Activated CD8-positive, alpha-beta T cell treated with anti-CD3 and anti-CD28 coated beads for 36 hours (primary cell): ENCODE data around the gene MRPL19. TPM values are rescaled to one million over a fixed set of nuclear protein-coding genes. Genes with fewer than 3 reads are reported as not detected.

Experiments
- ATAC-seq: fragments of 200-7000 bp; cut with Tn5 transposase; one replicate; pipeline ENCODE4 v1.10.0; 2021; ENCODE audit warnings: mild to moderate bottlenecking, moderate library complexity
- CTCF ChIA-PET: fragments of 350-600 bp; sonication (Branson Sonifier 250); formaldehyde crosslinking; loops from one replicate; lab custom pipeline; 2021; ENCODE audit warnings: antibody characterized with exemption; lab: Charles Lee
- POLR2A ChIA-PET: fragments of 350-600 bp; sonication (Branson Sonifier 250); formaldehyde crosslinking; loops from one replicate; lab custom pipeline; 2021; ENCODE audit warnings: antibody characterized with exemption; lab: Charles Lee
- DNase-seq: peaks from one replicate; pipeline ENCODE4 v3.0.0-alpha.2; 2020
- H3K27ac Mint-ChIP-seq: one replicate; pipeline ENCODE4 v1.8.0; 2021; ENCODE audit warnings: mild to moderate bottlenecking, mixed read lengths
- H3K27me3 Mint-ChIP-seq: one replicate; pipeline ENCODE4 v1.8.0; 2021; ENCODE audit warnings: mixed read lengths
- H3K36me3 Mint-ChIP-seq: one replicate; pipeline ENCODE4 v1.8.0; 2021; ENCODE audit warnings: low read depth, mixed read lengths
- H3K4me1 Mint-ChIP-seq: one replicate; pipeline ENCODE4 v1.8.0; 2021; ENCODE audit warnings: low read depth, mixed read lengths
- H3K4me3 Mint-ChIP-seq: one replicate; pipeline ENCODE4 v1.8.0; 2021; ENCODE audit warnings: mild to moderate bottlenecking, moderate library complexity, mixed read lengths
- H3K9me3 Mint-ChIP-seq: one replicate; pipeline ENCODE4 v1.8.0; 2021; ENCODE audit warnings: mixed read lengths
- intact Hi-C: fragments of 100-400 bp; cut with micrococcal nuclease; formaldehyde crosslinking; loops from one replicate; pipeline ENCODE4 v1.10.0; 2022
- total RNA-seq, 2 experiments: library from RNA; stranded (reverse); gene quantifications; one replicate each; pipeline ENCODE4 v1.2.3, GENCODE V29; 2021
- TF ChIP-seq, protein P1 (sequence below): fragments of 200-600 bp; IDR thresholded peaks from one replicate; pipeline ENCODE4 v1.8.0; 2022; ENCODE audit warnings: antibody characterized with exemption, mild to moderate bottlenecking

The MRPL19 gene
- total RNA-seq, 2 experiments from 2014 or later, result 64.3 to 75.4 TPM

DNA sequence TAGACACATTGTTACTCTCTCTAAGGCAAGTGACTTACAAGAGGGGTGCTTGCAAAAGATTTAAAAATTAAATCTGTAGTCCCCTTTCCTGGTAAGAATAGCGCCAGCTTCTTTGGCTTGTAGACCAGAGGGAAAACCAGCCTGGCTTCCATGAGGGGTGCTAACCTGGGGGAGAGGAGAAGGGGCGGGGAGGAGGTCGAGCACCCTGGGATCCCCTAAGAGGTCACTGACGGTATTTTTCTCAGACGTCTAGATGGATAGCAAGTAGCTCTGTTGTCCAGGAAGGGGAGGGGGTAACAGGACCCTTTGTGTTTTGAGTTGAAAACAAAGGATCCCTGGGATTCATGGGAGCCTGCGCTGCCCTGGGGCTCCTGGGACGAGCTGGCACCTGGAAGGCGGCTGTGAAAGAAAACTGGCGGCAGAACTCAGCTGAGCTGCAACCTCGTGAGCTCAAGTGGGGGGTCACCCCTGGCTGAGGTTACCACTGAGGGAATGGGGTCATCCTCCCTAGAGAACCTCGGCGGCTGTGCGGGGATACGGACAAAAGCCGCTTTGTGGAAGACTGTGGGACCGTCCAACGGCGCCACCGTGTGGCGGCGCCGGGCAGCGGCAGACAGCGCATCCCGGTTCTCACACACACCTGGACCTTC, 37.8 kb upstream of the MRPL19 start:
- peak; percentile 91 for ATAC-seq
- TF ChIP-seq, protein P1, sequence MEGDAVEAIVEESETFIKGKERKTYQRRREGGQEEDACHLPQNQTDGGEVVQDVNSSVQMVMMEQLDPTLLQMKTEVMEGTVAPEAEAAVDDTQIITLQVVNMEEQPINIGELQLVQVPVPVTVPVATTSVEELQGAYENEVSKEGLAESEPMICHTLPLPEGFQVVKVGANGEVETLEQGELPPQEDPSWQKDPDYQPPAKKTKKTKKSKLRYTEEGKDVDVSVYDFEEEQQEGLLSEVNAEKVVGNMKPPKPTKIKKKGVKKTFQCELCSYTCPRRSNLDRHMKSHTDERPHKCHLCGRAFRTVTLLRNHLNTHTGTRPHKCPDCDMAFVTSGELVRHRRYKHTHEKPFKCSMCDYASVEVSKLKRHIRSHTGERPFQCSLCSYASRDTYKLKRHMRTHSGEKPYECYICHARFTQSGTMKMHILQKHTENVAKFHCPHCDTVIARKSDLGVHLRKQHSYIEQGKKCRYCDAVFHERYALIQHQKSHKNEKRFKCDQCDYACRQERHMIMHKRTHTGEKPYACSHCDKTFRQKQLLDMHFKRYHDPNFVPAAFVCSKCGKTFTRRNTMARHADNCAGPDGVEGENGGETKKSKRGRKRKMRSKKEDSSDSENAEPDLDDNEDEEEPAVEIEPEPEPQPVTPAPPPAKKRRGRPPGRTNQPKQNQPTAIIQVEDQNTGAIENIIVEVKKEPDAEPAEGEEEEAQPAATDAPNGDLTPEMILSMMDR, result peak; percentile 94
- ChIA-PET POLR2A (no interaction called here), CTCF (interaction anchor here (0.6 to 3.4 kb wide), 46 partner anchors 8 to 690 kb away, joined by 3 to 45 read pairs (median 4); no protein-coding TSS in a partner anchor)
- no peak overlapping the region for H3K27ac Mint-ChIP-seq
- DNase-seq, result peak; percentile 65
- no peak overlapping the region for H3K4me3 Mint-ChIP-seq
- intact Hi-C loops, result loop anchor here (2.0 to 10.0 kb wide), 2 partner anchors 144 to 694 kb away; no protein-coding TSS in a partner anchor
- H3K36me3 Mint-ChIP-seq, result no peaks in the 10 kb centered on the region
- peaks cover 57% of the 10 kb centered on the region for H3K27me3 Mint-ChIP-seq
- H3K9me3 Mint-ChIP-seq, result no peaks in the 10 kb centered on the region
- peaks cover 3% of the 10 kb centered on the region for H3K4me1 Mint-ChIP-seq

DNA sequence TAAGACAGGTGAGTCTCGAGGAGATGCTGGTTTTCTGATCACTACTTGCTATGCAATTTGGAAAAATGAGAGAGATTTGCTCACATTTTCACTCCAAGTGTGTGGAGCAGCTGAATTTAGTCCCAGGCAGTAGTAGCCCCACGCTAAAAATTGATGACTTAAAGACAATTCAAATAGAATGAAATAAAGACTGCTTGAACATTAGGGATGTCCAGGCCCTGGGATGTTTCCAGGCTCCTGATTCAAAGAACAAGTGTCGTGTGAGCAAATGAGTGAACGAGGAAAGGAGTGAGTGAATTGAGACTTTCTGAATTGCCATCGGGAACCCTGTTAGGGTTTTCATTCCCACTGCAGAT, 37.3 kb upstream of the MRPL19 start:
- no peak for ATAC-seq
- Mint-ChIP-seq H3K36me3 (no peaks in the 10 kb centered on the region), H3K9me3 (no peaks in the 10 kb centered on the region), H3K27ac (no peak overlapping the region), H3K4me1 (peaks cover 3% of the 10 kb centered on the region), H3K4me3 (no peak overlapping the region), H3K27me3 (peaks cover 57% of the 10 kb centered on the region)
- POLR2A ChIA-PET, result no interaction called here
- TF ChIP-seq, protein P1, result peak; percentile 52
- intact Hi-C loops, result loop anchor here (2.0 to 10.0 kb wide), 2 partner anchors 145 to 695 kb away; no protein-coding TSS in a partner anchor
- no peak for DNase-seq
- CTCF ChIA-PET, result interaction anchor here (0.6 to 3.4 kb wide), 22 partner anchors 10 to 690 kb away, joined by 3 to 45 read pairs (median 4); no protein-coding TSS in a partner anchor

DNA sequence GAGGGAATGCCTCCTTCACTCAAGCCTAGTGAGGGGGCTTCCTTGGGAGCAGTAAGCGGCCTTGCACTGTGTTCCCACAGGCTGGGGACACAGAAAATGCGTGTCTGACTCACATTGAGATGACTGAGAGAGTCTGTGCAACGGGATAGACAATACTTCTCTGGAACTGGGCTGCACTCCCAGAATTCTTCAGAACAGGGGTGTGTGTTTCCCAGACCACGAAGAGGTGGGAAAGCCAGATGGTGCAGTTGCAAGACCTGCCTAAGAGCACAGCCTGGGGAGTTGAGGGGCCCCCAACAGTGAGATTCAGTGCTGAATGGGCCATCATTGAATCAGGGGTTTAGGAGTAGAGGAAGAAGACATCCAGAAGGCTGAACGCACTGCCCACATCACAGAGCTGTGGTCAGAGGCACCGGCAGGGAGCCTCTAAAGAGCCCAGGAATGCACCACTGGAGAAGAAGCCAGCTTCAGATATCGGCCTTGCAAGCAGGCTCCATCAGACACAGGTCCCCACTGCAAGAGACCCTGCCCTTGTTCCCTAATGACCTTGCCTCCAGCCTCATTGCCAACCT, 36.6 kb upstream of the MRPL19 start:
- ATAC-seq (no peak), DNase-seq (no peak)
- H3K36me3 Mint-ChIP-seq, result no peaks in the 10 kb centered on the region
- intact Hi-C loops, result loop anchor here (2.0 to 10.0 kb wide), 2 partner anchors 145 to 695 kb away; no protein-coding TSS in a partner anchor
- no peak overlapping the region for H3K4me3 Mint-ChIP-seq
- no peak overlapping the region for H3K27ac Mint-ChIP-seq
- ChIA-PET CTCF (interaction anchor here (0.6 to 3.4 kb wide), 15 partner anchors 9 to 691 kb away, joined by 3 to 45 read pairs (median 4); no protein-coding TSS in a partner anchor), POLR2A (no interaction called here)
- H3K27me3 Mint-ChIP-seq, result peaks cover 55% of the 10 kb centered on the region
- TF ChIP-seq, protein P1, result no peak
- H3K4me1 Mint-ChIP-seq, result peaks cover 3% of the 10 kb centered on the region
- H3K9me3 Mint-ChIP-seq, result no peaks in the 10 kb centered on the region

DNA sequence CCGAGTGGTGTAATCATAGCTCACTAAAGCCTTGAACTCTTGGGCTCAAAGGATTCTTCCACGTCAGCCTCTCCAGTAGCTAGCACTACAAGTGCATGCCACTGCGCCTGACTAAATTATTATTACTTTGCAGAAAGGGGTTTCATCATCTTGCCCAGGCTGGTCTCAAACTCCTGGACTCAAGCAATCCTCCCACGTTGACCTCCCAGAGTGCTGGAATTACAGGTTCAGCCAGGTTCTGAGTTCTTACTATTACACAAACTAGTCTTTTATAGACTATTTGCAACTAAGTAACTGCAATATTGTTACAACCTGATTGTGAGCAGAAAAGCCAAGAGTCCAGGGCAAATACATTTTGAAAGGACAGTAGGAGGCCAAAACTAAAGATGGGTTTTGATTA, 35.9 kb upstream of the MRPL19 start:
- peaks cover 50% of the 10 kb centered on the region for H3K27me3 Mint-ChIP-seq
- TF ChIP-seq, protein P1, result no peak
- no peak overlapping the region for H3K4me3 Mint-ChIP-seq
- ATAC-seq (no peak), DNase-seq (no peak)
- H3K4me1 Mint-ChIP-seq, result peaks cover 3% of the 10 kb centered on the region
- CTCF ChIA-PET, result interaction anchor here (0.9 to 3.4 kb wide), 5 partner anchors 46 to 546 kb away, joined by 3 to 45 read pairs (median 4); no protein-coding TSS in a partner anchor
- intact Hi-C loops, result no loop called here
- no peaks in the 10 kb centered on the region for H3K9me3 Mint-ChIP-seq
- no peak overlapping the region for H3K27ac Mint-ChIP-seq
- POLR2A ChIA-PET, result no interaction called here
- no peaks in the 10 kb centered on the region for H3K36me3 Mint-ChIP-seq
